ENCODE results near the gene OR4A15.

The OR4A15 gene

DNA sequence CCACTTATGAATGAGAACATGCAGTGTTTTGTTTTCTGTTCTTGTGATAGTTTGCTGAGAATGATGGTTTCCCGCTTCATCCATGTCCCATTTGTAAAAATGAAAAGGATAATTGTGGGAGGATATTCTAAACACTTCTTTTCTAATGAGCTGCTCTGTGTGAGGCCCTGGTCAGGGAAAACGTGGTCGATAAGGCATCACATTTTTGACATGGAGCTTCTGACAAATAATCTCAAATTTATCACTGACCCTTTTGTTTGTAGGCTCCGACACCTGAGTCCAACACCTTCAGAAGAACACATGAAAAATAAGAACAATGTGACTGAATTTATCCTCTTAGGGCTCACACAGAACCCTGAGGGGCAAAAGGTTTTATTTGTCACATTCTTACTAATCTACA lies at the start of gene OR4A15:
TSS of gene OR4A15 (plus strand) at position 301 of the 400 bp plus-strand sequence. CDS start at position 301, 0 bp downstream.
- no peak for DNase-seq (ENCODE audit: low read depth)
- no peak for TF ChIP-seq CTCF (IDR thresholded peaks at IDR 0.05; ENCODE audit: insufficient read depth, low read depth, low read length, missing control alignments)
- H3K4me3 ChIP-seq (ENCODE audit: low read depth, low read length), result no peak within 1 kb of the TSS

DNA sequence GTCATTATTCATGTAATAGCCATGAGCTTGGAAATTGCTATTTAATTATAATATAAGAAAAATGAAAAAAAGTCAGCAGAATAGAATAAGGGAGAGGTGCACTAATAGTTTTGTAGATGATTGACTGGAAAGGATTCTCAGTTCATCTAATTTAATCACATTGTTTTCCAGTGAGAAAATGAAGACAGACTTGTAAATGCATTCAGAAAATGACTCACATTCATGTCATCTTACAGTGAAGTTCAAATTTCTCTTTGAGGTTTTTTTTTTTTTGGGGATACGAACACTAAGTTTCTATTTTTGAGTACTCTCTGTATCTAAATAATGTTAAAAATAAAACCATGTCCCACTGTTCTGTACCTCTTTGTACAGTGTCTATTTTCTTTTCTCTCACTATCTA lies 43.3 kb upstream of the OR4A15 start:
- no peak for DNase-seq (ENCODE audit: low read depth)
- no peak overlapping the region for H3K4me3 ChIP-seq (ENCODE audit: low read depth, low read length)
- TF ChIP-seq CTCF (IDR thresholded peaks at IDR 0.05; ENCODE audit: insufficient read depth, low read depth, low read length, missing control alignments), result no peak

DNA sequence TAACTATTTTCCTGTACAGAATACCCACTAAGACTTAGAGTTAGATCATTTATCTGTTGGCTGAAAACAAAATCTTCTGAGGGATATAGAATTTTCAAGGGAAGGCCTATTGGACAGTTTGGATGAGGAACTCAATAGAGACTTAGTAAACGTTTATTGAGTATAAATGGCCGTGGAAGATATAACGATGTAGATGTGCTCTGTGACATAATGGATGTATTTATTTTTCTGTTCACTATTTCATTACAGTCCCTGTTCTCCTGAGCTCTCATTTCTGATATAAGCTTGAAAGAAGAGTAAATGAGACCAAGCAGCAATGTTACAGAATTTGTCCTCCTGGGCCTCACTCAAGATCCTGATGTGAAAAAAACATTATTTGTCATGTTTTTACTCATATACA lies 24.9 kb upstream of the OR4A15 start, which contains the start of gene OR4A16:
TSS of gene OR4A16 (plus strand) at position 301 of the 400 bp plus-strand sequence. CDS start at position 301, 0 bp downstream.
- DNase-seq (ENCODE audit: low read depth), result no peak
- no peak within 1 kb of the TSS for H3K4me3 ChIP-seq (ENCODE audit: low read depth, low read length)
- no peak for TF ChIP-seq CTCF (IDR thresholded peaks at IDR 0.05; ENCODE audit: insufficient read depth, low read depth, low read length, missing control alignments)

GRCh38 chr11:55345306-55345705 lies 22.5 kb upstream of the OR4A15 start:
- H3K4me3 ChIP-seq (ENCODE audit: low read depth, low read length), result no peak overlapping the region
- no peak for DNase-seq (ENCODE audit: low read depth)
- no peak for TF ChIP-seq CTCF (IDR thresholded peaks at IDR 0.05; ENCODE audit: insufficient read depth, low read depth, low read length, missing control alignments)

DNA sequence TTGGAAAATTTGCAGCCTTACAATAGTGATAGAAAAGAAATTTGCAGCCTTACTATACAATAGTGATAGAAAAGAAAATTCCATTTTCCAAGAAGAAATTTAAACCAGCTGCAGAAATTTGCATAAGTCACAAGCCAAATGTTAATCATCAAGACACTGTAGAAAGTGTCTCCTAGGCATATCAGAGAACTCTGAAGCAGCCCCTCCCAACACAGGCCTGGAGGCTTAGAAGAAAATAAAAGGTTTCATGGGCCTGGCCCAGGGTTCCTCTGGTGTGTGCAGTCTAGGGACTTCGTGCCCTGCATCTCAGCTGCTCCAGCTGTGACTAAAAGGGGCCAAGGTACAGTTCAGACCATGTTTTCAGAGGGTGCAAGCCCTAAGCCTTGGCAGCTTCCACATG lies 18.7 kb upstream of the OR4A15 start:
- no peak overlapping the region for H3K4me3 ChIP-seq (ENCODE audit: low read depth, low read length)
- no peak for TF ChIP-seq CTCF (IDR thresholded peaks at IDR 0.05; ENCODE audit: insufficient read depth, low read depth, low read length, missing control alignments)
- no peak for DNase-seq (ENCODE audit: low read depth)

GRCh38 chr11:55357560-55358184 lies 10.1 kb upstream of the OR4A15 start:
- H3K4me3 ChIP-seq (ENCODE audit: low read depth, low read length), result no peak overlapping the region
- no peak for DNase-seq (ENCODE audit: low read depth)
- no peak for TF ChIP-seq CTCF (IDR thresholded peaks at IDR 0.05; ENCODE audit: insufficient read depth, low read depth, low read length, missing control alignments)

- TF ChIP-seq CTCF (IDR thresholded peaks at IDR 0.05; ENCODE audit: insufficient read depth, low read depth, low read length, missing control alignments), result no peak
Observed at GRCh38 chr11:55401011-55401410, 33.2 kb downstream of the OR4A15 start.

More at GRCh38 chr11:55401011-55401410, 33.2 kb downstream of the OR4A15 start:
- no peak overlapping the region for H3K4me3 ChIP-seq (ENCODE audit: low read depth, low read length)
- DNase-seq (ENCODE audit: low read depth), result no peak

Data from GM12865 (cell line).